ENCODE measurements around the gene SUN2.

- no peak for TF ChIP-seq CTCF (conservative IDR thresholded peaks at IDR 0.05 in 1 of 2, IDR thresholded peaks at IDR 0.05 in 1 of 2; ENCODE audit: low read depth in 1 of 2, low read length in 2 of 2)
- no peak for TF ChIP-seq EZH2 (IDR thresholded peaks at IDR 0.05; ENCODE audit: low read length, missing control alignments)
Observed at GRCh38 chr22:38741166-38741565, 14.6 kb downstream of the SUN2 start.

Measured in fibroblast of lung (primary cell).